Stromal cell of bone marrow (primary cell): Measurements from ENCODE around the gene RNF225.
"Not testable (repeated sequence)": the region's sequence is repeated elsewhere in the genome, so short reads cannot be mapped to it uniquely, and the experiment has no call there.

Experiments
- DNase-seq: peaks from one replicate; pipeline ENCODE4 v3.0.0-alpha.2; 2012; ENCODE audit warnings: low read depth

RNF225 gene

DNA sequence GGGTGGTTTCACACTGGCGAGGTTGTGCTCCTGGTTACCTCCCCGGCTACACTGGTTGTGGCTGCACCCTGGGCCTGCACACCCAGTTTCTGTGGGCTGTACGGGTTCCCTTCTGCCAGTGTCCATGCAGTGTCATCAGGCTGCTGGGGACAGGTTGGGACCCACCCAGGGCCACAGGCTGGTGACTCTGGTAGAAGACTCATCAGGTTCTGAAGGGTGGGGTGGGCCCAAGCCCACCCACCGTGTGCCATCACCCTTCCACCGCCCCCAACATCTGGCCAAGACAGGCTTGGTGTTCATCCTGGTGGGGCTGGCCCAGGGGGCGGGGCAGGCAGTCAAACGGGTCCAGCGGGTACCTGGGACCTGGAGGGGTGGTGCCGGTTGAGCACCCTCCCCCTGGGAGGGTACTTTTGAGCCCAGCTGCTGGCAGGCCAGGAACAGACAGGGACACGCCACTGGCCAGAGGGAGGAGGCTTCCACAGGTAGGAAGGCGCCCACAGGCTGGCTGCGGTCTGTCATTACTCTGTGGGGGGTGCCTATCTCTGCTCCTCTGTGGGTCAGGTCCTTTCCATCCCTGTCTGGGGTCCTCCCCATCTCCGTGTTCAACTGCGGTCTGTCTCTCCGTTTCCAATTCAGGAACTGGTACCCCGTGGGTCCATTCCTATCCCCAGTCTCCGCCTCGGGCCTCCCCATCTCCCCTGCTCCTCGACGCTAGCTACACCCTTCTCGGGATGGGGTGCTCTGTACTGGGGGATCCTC is at the start of gene RNF225:
Gene RNF225, plus strand, starts transcription at position 437 of the 759 bp plus-strand sequence. CDS start 434 bp downstream, outside the sequence.
- DNase-seq: no peak

- DNase-seq: no peak
Observed at GRCh38 chr19:58346961-58347929, 48.2 kb upstream of the RNF225 start.

GRCh38 chr19:58348080-58348479 is 47.4 kb upstream of the RNF225 start:
- not testable (repeated sequence) for DNase-seq

DNA sequence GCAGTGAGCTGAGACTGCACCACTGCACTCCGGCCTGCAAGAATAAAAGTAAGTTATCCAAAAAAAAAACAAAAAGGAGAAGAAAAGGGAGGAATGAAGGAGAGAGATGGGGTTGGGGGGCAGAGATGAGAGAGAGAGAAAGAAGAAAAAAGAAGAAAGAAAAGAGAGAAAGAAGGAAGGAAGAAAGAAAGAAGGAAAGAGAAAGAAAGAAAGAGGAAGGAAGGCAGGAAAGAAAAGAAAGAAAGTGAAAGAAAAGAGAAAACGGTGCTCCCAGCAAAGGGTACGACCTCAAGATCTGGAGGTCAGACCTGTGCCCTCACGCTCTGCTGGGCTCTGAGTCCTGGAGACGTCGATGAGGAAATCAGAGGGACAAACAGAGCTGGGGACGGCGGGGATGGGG is 45.9 kb upstream of the RNF225 start:
- DNase-seq: no peak

DNA sequence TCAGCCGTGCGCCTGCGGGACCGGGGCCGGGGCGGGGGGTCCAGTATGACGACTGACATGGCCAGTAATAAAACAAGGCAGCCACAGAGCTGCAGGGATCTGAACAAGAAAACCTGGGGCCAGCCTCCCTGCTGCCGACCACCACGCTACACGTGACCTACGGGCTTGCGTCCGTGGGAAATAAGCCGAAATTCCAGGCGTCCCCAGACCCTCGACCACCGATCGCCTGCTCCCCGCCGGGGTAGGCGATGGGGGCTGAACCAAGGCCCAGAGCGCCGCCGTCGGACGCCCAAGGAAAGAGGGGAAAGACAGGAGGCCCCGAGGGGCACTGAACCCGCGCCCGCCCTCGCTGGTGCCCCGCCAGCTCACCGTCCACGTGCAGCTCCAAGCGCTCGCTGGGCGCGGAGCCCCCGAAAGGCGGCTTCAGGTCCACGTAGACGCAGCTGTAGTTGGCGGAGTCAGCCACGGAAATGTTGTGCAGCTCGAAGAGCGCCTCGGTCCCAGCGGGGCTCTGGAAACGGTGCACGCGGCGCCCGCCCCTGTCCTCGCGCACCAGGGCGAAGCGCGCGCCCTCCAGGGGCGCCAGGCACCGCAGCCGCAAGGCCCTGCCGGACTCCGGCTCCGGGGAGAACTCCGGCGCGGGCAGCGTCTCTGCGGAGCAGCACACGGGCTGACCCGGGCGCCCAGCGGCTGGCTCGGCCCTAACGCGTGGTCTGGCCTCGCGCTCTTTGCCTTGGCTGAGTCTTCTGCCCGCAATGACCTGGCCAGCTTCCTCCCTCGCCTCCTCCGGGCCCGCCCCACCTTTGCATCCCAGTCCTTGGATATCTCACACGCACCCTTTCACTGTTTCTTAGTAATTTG is 45.2 kb upstream of the RNF225 start:
- DNase-seq: no peak

DNA sequence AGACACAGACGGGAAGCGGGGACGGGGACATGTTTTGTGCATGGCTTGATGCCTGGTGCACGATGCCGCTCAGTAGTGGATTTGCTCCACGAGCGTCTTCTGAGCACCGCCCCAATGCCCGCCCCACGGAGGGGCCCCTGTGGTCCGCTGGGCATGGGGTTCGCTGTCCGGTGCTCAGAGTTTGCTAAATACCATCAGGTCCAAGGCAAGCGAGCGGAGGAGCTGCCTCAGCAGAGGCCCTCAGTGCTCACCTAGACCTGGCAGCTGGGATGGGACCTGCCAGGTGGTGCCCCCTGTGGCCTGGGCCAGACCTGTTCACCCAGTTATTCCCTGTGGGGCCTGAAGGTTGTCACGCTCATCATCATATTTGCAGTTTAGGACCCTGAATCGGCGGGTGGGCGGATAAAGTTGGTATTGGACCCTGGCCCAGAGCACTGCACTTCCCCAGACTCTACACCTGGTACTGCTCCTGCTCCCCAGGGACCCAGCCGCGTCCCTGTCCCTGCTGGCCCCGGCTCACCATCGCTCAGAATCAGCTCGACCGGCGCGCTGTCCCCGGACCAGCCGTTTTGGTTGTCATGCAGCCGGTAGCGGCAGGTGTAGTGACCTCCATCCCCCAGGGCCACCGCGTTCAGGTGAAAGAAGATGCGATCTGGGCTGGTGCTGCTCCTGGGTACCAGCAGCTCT is 44.4 kb upstream of the RNF225 start:
- no peak for DNase-seq

DNA sequence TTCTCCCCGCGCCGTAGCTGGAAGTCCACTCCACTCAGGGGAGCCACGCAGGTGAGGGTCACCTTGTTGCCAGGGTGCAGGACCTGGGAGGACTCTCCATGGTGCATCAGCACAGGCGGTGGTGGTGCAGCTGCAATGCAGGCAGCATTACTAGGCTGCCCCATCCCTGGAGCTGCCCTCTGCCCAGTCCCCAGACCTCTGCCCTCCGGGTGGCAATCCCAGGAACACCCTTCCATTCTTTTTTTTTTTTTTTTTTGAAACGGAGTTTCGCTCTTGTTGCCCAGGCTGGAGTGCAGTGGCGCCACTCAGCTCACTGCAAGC is 43.9 kb upstream of the RNF225 start:
- no peak for DNase-seq

- DNase-seq: no peak
Observed at GRCh38 chr19:58351990-58352755, 43.3 kb upstream of the RNF225 start.

DNA sequence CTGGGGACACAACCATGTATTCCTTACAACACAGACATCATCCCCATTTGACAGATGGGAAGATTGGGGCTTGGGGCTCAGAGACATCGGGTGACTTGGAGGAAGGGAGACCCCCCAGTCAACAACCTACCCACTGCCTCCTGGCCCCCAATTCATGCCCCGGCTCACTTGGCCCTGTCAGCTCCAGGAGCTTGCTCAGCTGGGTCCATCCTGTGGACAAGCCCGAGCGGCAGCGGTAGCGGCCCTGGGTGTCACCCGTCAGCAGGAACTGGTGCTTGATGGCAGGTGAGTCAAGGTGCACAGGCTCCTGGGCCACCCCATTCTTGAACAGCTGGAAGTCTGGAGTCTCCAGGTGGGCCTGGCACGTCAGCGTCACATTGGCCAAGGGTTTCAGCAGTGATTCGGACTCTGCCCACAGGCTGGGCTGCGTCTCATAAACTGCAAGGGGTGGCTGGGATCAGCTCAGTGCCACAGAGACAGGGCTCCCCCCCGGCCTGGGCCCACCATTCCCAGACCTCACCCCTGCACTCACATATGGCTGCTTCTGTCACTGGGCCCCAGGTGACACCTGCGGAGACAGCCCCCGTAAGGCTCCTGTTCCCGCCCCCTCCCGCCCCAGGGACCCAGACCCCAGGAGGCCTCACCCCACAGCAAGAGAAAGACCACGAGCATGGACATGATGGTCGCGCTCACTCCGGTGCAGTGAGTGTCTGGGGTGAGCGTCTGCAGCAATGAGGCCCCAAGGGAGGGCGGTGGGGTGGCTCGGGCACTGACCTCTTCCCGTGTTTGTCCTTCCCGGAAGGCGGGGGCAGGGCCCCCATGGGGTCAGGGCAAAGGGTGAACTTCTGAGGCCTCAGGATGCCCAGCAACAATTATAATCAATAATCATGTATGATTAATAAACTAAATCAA is 42.4 kb upstream of the RNF225 start, which contains the start of gene A1BG:
Gene A1BG, minus strand, starts transcription at position 733 of the 912 bp plus-strand sequence. Its CDS starts 55 bp downstream, at position 678.
- no peak for DNase-seq

DNA sequence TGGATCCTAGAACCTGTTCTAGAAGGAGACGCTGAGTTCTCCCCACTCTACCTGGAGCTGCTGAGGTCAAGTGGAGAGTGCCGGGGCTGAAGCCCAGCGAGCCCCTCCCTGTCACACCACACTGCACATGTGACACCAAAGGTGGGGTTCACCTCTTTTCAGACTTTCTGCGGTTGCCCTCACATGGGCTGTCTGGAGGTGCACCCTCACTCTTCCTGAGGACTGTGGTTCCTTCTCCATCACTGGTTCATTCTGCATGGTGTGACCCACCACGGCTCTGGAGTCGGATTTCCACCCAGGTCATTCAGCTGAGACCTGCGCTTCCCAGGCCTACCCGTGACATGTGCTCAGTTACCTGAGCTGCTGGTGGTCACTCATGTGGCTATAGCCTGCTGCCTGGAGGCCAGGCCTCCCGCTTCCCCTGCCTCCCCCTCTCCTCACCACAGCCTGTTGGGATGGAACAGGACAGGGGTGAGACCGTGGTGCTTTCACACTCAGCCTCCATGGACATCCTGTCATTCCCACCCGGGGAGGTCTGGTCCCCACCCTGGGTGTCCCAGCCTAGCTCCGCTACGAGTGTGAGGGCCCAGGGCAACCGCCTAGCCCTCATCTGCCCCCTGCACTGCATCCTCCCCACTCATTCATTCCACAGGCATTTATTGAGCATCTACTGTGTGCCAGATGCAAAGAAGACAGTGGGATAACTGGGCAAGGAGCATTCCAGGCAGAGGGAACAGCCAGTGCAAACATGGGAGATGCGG is 41.6 kb upstream of the RNF225 start:
- no peak for DNase-seq

DNA sequence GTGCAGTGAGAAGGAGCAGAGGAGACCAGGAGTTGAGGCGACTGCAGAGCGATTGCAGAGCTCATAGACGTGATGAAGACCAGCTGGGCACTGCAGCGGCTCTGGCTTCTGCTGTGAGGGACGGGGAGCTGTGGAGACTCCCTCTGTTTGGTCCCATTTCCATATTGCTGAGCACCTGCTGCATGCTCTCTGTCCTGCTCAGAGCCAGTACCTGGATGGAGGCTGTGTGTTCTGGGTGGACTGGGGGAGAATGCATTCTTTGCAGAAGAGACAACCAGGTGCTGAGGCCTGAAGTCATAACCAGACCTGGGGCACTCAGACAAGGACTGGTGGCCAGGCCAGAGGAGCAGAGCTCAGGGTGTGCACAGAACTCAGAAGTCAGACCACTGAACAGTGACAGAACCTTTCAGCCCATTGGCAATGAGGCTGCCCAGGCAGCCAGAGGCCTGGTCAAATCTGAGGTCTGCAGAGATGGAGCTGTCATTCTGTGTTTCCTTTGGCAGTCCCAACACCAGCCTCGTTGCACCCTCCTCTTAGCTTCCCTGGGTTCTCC is 40.9 kb upstream of the RNF225 start:
- no peak for DNase-seq

GRCh38 chr19:58355215-58355796 is 40.1 kb upstream of the RNF225 start:
- DNase-seq: no peak

DNA sequence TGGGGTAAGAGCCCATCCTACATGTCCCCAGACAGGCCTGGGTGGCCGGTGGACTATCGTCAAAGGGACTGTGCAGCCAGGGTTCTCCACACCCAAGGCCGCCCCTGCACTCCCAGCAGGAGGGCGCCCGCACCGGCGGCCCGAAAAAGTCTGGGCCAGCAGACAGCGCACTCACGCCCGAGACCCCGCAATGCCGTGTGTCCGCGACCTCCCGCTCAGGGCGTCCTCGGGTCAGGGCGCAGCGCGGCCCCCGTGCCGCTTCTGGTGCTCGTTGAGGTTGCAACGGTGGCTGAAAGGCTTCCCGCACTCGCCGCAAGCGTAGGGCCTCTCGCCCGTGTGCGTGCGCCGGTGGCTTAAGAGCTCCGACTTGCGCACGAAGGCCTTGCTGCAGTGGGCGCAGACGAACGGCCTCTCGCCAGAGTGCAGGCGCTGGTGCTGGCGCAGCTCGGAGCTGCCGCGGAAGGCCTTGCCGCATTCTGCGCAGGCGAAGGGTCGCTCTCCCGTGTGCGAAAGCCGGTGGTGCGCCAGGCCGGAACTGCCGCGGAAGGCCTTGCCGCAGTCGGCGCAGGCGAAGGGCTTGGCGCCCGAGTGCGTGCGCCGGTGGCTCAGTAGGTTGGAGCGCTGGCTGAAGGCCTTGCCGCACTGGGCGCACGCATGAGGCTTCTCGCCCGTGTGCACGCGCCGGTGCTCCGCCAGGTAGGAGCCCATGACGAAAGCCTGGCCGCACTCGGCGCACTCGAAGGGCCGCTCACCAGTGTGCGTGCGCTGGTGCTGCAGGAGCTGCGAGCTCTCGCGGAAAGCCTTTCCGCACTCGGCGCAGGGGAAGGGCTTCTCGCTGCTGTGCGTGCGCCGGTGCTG is 39.3 kb upstream of the RNF225 start:
- no peak for DNase-seq

- no peak for DNase-seq
Observed at GRCh38 chr19:58356766-58357480, 38.5 kb upstream of the RNF225 start.

GRCh38 chr19:58357481-58358145 is 37.8 kb upstream of the RNF225 start:
- no peak for DNase-seq

GRCh38 chr19:58361900-58362271 is 33.6 kb upstream of the RNF225 start:
- DNase-seq: no peak
